ENCODE data around the gene MAPK13.
"Not testable (repeated sequence)": the region's sequence is repeated elsewhere in the genome, so short reads cannot be mapped to it uniquely, and the experiment has no call there.

The MAPK13 gene

DNA sequence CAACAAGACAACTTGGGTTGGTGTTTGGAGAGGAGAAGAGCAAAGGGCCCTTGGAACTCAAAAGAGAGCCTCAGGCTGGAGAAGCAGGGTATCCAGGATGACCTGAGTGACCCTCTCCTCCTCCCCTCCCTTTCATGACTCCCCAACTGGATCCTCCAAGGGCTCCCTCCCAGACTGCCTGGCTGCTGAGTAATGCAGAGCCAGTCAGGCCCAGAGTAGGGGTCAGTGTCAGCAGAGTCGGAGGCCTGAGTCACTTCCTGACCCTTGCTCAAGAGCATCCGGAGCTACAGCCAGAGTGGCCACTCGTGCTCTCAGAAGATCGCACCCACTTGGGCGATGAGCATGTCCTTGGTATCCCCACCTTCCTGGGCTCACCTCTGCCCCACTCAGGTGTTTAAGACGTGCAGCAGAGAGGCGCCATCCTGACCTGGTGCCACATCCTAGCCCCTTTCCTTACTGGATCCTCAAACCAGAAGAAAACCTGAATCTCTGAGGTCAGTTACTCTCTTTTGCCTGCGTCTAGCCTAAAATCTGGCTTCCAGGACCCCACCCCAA lies 2.8 kb upstream of the MAPK13 start:
- TF ChIP-seq PPARA (CRISPR knock-in tag; IDR thresholded peaks at IDR 0.05; ENCODE audit: borderline replicate concordance) (no peak), SNAI2 (CRISPR knock-in tag; IDR thresholded peaks at IDR 0.05) (no peak), TOX (CRISPR knock-in tag; IDR thresholded peaks at IDR 0.05; ENCODE audit: borderline replicate concordance) (no peak)
- TF ChIP-seq, protein P1, sequence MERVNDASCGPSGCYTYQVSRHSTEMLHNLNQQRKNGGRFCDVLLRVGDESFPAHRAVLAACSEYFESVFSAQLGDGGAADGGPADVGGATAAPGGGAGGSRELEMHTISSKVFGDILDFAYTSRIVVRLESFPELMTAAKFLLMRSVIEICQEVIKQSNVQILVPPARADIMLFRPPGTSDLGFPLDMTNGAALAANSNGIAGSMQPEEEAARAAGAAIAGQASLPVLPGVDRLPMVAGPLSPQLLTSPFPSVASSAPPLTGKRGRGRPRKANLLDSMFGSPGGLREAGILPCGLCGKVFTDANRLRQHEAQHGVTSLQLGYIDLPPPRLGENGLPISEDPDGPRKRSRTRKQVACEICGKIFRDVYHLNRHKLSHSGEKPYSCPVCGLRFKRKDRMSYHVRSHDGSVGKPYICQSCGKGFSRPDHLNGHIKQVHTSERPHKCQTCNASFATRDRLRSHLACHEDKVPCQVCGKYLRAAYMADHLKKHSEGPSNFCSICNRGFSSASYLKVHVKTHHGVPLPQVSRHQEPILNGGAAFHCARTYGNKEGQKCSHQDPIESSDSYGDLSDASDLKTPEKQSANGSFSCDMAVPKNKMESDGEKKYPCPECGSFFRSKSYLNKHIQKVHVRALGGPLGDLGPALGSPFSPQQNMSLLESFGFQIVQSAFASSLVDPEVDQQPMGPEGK (CRISPR knock-in tag; IDR thresholded peaks at IDR 0.05; ENCODE audit: borderline replicate concordance) = no peak
- peak; percentile 35 for ATAC-seq

DNA sequence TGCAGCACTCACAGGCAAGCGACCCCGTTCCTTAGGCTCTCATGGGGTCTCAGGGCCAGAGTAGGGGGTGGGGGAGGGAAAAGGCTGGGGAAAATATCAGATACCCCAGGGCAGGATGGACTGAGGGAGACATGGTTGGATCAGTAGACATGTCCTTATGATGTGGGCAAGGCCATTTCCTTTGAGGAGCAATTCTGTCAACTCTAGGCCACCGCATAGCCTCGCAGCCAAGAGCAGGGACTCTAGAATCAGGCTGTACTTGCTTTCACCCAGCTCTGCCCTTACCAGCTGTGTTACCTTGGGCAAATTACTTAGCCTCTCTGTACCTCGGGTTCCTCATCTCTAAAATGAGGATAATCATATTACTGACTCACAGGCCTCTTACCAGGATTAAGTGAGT lies 2.2 kb upstream of the MAPK13 start:
- no peak for ATAC-seq
- TF ChIP-seq ISL1 (CRISPR knock-in tag; IDR thresholded peaks at IDR 0.05) = no peak
- TF ChIP-seq SNAI2 (CRISPR knock-in tag; IDR thresholded peaks at IDR 0.05) = no peak
- no peak for TF ChIP-seq OSR1 (CRISPR knock-in tag; IDR thresholded peaks at IDR 0.05)
- no peak for TF ChIP-seq RARB (CRISPR knock-in tag; IDR thresholded peaks at IDR 0.05)
- TF ChIP-seq ZFP30 (CRISPR knock-in tag; IDR thresholded peaks at IDR 0.05) = no peak
- TF ChIP-seq, protein P2, sequence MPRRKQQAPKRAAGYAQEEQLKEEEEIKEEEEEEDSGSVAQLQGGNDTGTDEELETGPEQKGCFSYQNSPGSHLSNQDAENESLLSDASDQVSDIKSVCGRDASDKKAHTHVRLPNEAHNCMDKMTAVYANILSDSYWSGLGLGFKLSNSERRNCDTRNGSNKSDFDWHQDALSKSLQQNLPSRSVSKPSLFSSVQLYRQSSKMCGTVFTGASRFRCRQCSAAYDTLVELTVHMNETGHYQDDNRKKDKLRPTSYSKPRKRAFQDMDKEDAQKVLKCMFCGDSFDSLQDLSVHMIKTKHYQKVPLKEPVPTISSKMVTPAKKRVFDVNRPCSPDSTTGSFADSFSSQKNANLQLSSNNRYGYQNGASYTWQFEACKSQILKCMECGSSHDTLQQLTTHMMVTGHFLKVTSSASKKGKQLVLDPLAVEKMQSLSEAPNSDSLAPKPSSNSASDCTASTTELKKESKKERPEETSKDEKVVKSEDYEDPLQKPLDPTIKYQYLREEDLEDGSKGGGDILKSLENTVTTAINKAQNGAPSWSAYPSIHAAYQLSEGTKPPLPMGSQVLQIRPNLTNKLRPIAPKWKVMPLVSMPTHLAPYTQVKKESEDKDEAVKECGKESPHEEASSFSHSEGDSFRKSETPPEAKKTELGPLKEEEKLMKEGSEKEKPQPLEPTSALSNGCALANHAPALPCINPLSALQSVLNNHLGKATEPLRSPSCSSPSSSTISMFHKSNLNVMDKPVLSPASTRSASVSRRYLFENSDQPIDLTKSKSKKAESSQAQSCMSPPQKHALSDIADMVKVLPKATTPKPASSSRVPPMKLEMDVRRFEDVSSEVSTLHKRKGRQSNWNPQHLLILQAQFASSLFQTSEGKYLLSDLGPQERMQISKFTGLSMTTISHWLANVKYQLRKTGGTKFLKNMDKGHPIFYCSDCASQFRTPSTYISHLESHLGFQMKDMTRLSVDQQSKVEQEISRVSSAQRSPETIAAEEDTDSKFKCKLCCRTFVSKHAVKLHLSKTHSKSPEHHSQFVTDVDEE (CRISPR knock-in tag; IDR thresholded peaks at IDR 0.05) = no peak
- no peak for TF ChIP-seq TOX (CRISPR knock-in tag; IDR thresholded peaks at IDR 0.05; ENCODE audit: borderline replicate concordance)

DNA sequence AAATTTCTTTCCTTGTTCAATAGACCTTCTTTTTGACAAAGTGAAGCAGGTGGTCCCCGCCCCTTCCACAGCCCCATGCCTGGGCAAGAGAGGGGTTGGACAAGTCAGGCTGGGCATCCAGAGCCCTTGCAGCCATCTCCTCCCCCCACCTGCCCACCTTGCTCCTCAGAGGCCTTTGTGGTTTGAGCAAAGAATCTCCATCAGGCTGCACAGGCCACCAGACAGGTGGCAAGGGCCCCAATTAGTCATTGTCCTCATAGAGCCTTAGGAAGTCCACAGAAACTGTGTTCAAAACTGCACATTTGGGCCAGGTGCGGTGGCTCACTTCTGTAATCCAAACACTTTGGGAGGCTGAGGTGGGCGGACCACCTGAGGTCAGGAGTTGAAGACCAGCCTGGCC lies 1.5 kb upstream of the MAPK13 start:
- TF ChIP-seq RARB (CRISPR knock-in tag; IDR thresholded peaks at IDR 0.05) = no peak
- no peak for ATAC-seq

DNA sequence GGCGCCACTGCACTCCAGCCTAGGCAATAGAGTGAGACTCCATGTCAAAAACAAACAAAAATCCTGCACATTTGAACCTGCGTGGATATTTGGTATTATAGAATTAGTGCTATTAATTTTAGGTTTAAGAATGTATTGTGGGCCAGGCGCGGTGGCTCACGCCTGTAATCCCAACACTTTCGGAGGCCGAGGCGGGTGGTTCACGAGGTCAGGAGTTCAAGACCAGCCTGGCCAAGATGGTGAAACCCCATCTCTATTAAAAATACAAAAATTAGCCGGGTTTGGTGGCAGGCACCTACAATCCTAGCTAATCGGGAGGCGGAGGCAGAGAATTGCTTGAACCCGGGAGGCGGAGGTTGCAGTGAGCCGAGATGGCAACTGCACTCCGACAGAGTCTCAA lies 979 bp upstream of the MAPK13 start:
- not testable (repeated sequence) for ATAC-seq

DNA sequence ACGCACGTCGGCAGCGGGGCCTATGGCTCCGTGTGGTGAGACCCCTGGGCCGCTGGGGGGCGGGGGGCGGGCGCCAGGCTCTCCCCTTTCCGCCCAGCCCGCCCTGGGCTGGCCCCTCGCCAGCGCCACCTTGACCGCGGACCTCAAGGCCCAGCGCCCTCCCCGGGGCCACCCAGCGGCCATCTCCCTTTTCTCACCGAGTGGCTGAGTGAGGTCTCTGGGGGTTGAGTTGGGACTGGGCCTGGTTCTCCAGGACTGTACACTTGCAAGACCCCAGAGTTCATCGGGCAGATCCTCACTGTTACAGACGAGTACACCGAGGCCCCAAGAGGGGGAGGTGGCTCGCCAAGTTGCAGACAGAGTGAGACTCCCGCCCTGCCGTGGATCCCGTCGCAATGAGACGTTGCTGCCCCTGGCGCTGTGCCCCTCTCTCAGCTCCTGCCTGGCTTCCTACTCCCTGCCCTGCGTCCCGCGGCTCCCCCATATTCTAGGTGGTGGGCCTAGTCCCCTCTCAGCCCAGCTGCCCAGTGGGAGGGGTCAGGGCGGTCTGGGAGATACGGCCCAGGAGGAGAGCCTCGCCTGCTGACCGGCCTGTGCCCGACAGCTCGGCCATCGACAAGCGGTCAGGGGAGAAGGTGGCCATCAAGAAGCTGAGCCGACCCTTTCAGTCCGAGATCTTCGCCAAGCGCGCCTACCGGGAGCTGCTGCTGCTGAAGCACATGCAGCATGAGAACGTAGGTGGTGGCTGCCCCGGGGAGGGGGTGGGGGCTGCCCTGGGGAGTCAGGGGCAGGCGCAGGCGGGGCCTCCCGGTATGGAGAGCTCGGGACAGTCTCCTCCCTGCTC lies 576 bp downstream of the MAPK13 start:
- ATAC-seq = peak; percentile 7; the same call in 1 of the 3 replicates
- TF ChIP-seq ZNF565 (CRISPR knock-in tag; conservative IDR thresholded peaks at IDR 0.05; ENCODE audit: low read depth) = no peak
- TF ChIP-seq CSDC2 (CRISPR knock-in tag; IDR thresholded peaks at IDR 0.05) = no peak
- no peak for TF ChIP-seq ARNTL (CRISPR knock-in tag; IDR thresholded peaks at IDR 0.05; ENCODE audit: borderline replicate concordance, low read depth)
- TF ChIP-seq BACH2 (CRISPR knock-in tag; IDR thresholded peaks at IDR 0.05; ENCODE audit: borderline replicate concordance) = no peak
- TF ChIP-seq, protein P1 (CRISPR knock-in tag; IDR thresholded peaks at IDR 0.05; ENCODE audit: borderline replicate concordance) = no peak
- no peak for TF ChIP-seq ZNF70 (CRISPR knock-in tag; IDR thresholded peaks at IDR 0.05)
- no peak for TF ChIP-seq OSR1 (CRISPR knock-in tag; IDR thresholded peaks at IDR 0.05)
- TF ChIP-seq GLIS3 (CRISPR knock-in tag; IDR thresholded peaks at IDR 0.05) = no peak
- no peak for TF ChIP-seq ZNF8 (CRISPR knock-in tag; IDR thresholded peaks at IDR 0.05)
- no peak for TF ChIP-seq TCF4 (CRISPR knock-in tag; IDR thresholded peaks at IDR 0.05; ENCODE audit: borderline replicate concordance)
- no peak for TF ChIP-seq ZFP3 (CRISPR knock-in tag; IDR thresholded peaks at IDR 0.05)
- TF ChIP-seq, protein P3, sequence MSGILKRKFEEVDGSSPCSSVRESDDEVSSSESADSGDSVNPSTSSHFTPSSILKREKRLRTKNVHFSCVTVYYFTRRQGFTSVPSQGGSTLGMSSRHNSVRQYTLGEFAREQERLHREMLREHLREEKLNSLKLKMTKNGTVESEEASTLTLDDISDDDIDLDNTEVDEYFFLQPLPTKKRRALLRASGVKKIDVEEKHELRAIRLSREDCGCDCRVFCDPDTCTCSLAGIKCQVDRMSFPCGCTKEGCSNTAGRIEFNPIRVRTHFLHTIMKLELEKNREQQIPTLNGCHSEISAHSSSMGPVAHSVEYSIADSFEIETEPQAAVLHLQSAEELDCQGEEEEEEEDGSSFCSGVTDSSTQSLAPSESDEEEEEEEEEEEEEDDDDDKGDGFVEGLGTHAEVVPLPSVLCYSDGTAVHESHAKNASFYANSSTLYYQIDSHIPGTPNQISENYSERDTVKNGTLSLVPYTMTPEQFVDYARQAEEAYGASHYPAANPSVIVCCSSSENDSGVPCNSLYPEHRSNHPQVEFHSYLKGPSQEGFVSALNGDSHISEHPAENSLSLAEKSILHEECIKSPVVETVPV (CRISPR knock-in tag; IDR thresholded peaks at IDR 0.05) = no peak
- TF ChIP-seq ZFP30 (CRISPR knock-in tag; IDR thresholded peaks at IDR 0.05) = no peak

Measured in SK-N-SH treated with all-trans-retinoic acid at 6 μM for 48 hours (cell line).